Duodenal mucosa (tissue), 2 donors: ENCODE measurements around the gene POLR3B.

Experiments used
- H3K27ac ChIP-seq: one replicate; pipeline ENCODE4 v1.7.0; 2013; ENCODE audit warnings: low read depth, low read length
- H3K27me3 ChIP-seq, 2 donors: one replicate each; pipeline ENCODE4 v1.7.0; 2013; ENCODE audit warnings: low read length in 2 of 2, control low read depth in 1 of 2; ENCODE audit not compliant: insufficient read depth in 2 of 2, control insufficient read depth in 1 of 2
- H3K36me3 ChIP-seq, 2 donors: one replicate each; pipeline ENCODE4 v1.7.0; 2013; ENCODE audit warnings: low read length in 2 of 2, control low read depth in 1 of 2; ENCODE audit not compliant: insufficient read depth in 2 of 2, control insufficient read depth in 1 of 2
- H3K4me1 ChIP-seq, 2 donors: one replicate each; pipeline ENCODE4 v1.7.0; 2013; ENCODE audit warnings: low read length in 2 of 2, control low read depth in 1 of 2; ENCODE audit not compliant: insufficient read depth in 2 of 2, control insufficient read depth in 1 of 2
- H3K4me3 ChIP-seq, 2 donors: one replicate each; pipeline ENCODE4 v1.7.0; 2013; ENCODE audit warnings: low read length in 2 of 2, low read depth in 1 of 2
- H3K9ac ChIP-seq, 2 donors: one replicate each; pipeline ENCODE4 v1.7.0; 2013; ENCODE audit warnings: low read length in 2 of 2, low read depth in 1 of 2
- H3K9me3 ChIP-seq, 2 donors: one replicate each; pipeline ENCODE4 v1.7.0; 2013; ENCODE audit warnings: low read length in 2 of 2, control low read depth in 1 of 2; ENCODE audit not compliant: control insufficient read depth in 1 of 2

The POLR3B gene

GRCh38 chr12:106508966-106509365, 151.4 kb downstream of the POLR3B start:
- Histone ChIP-seq H3K27me3 (no peaks in the 10 kb centered on the region), H3K4me3 (no peak overlapping the region), H3K9me3 (no peaks in the 10 kb centered on the region), H3K27ac (no peak overlapping the region), H3K4me1 (no peaks in the 10 kb centered on the region), H3K36me3 (peaks cover 9 to 17% of the 10 kb centered on the region in 2 donors), H3K9ac (no peak overlapping the region)

GRCh38 chr12:106511365-106511764, 153.8 kb downstream of the POLR3B start:
- Histone ChIP-seq H3K27ac (no peak overlapping the region), H3K9me3 (no peaks in the 10 kb centered on the region), H3K4me1 (no peaks in the 10 kb centered on the region), H3K36me3 (peaks cover 0 to 8% of the 10 kb centered on the region in 2 donors), H3K4me3 (no peak overlapping the region), H3K9ac (no peak overlapping the region), H3K27me3 (no peaks in the 10 kb centered on the region)

GRCh38 chr12:106517314-106517713, 159.8 kb downstream of the POLR3B start:
- H3K4me1 ChIP-seq, result no peaks in the 10 kb centered on the region
- H3K27me3 ChIP-seq, result no peaks in the 10 kb centered on the region
- no peak overlapping the region for H3K9ac ChIP-seq
- no peaks in the 10 kb centered on the region for H3K9me3 ChIP-seq
- H3K36me3 ChIP-seq, result no peaks in the 10 kb centered on the region
- H3K4me3 ChIP-seq, result no peak overlapping the region
- no peak overlapping the region for H3K27ac ChIP-seq

GRCh38 chr12:106519607-106520021, 162.1 kb downstream of the POLR3B start:
- Histone ChIP-seq H3K9ac (no peak overlapping the region), H3K27ac (no peak overlapping the region), H3K4me1 (no peaks in the 10 kb centered on the region), H3K27me3 (no peaks in the 10 kb centered on the region), H3K4me3 (no peak overlapping the region), H3K9me3 (no peaks in the 10 kb centered on the region), H3K36me3 (no peaks in the 10 kb centered on the region)

GRCh38 chr12:106521901-106522300, 164.4 kb downstream of the POLR3B start:
- no peaks in the 10 kb centered on the region for H3K27me3 ChIP-seq
- no peaks in the 10 kb centered on the region for H3K36me3 ChIP-seq
- H3K4me1 ChIP-seq, result no peaks in the 10 kb centered on the region
- no peak overlapping the region for H3K4me3 ChIP-seq
- H3K9ac ChIP-seq, result no peak overlapping the region
- no peak overlapping the region for H3K27ac ChIP-seq
- no peaks in the 10 kb centered on the region for H3K9me3 ChIP-seq

- Histone ChIP-seq H3K9ac (no peak overlapping the region), H3K27ac (no peak overlapping the region), H3K27me3 (no peaks in the 10 kb centered on the region), H3K4me1 (no peaks in the 10 kb centered on the region), H3K36me3 (no peaks in the 10 kb centered on the region), H3K9me3 (no peaks in the 10 kb centered on the region), H3K4me3 (no peak overlapping the region)
Observed at GRCh38 chr12:106522708-106523107, 165.2 kb downstream of the POLR3B start.

GRCh38 chr12:106527356-106527755, 169.8 kb downstream of the POLR3B start:
- no peaks in the 10 kb centered on the region for H3K36me3 ChIP-seq
- H3K9ac ChIP-seq, result no peak overlapping the region
- H3K27ac ChIP-seq, result no peak overlapping the region
- no peaks in the 10 kb centered on the region for H3K4me1 ChIP-seq
- H3K4me3 ChIP-seq, result no peak overlapping the region
- no peaks in the 10 kb centered on the region for H3K9me3 ChIP-seq
- no peaks in the 10 kb centered on the region for H3K27me3 ChIP-seq

- Histone ChIP-seq H3K36me3 (no peaks in the 10 kb centered on the region), H3K27ac (no peak overlapping the region), H3K4me3 (no peak overlapping the region), H3K4me1 (no peaks in the 10 kb centered on the region), H3K9me3 (no peaks in the 10 kb centered on the region), H3K9ac (no peak overlapping the region), H3K27me3 (no peaks in the 10 kb centered on the region)
Observed at GRCh38 chr12:106541201-106541600, 183.7 kb downstream of the POLR3B start.

GRCh38 chr12:106551410-106551809, 193.9 kb downstream of the POLR3B start:
- Histone ChIP-seq H3K9ac (no peak overlapping the region), H3K4me1 (no peaks in the 10 kb centered on the region), H3K36me3 (no peaks in the 10 kb centered on the region), H3K27me3 (no peaks in the 10 kb centered on the region), H3K4me3 (no peak overlapping the region), H3K9me3 (peaks cover 4 to 5% of the 10 kb centered on the region in 2 donors), H3K27ac (no peak overlapping the region)

GRCh38 chr12:106552228-106552627, 194.7 kb downstream of the POLR3B start:
- H3K9ac ChIP-seq, result no peak overlapping the region
- no peaks in the 10 kb centered on the region for H3K36me3 ChIP-seq

More at GRCh38 chr12:106552228-106552627, 194.7 kb downstream of the POLR3B start:
- Histone ChIP-seq H3K4me3 (no peak overlapping the region), H3K4me1 (no peaks in the 10 kb centered on the region), H3K27me3 (no peaks in the 10 kb centered on the region), H3K9me3 (peaks cover 4 to 5% of the 10 kb centered on the region in 2 donors), H3K27ac (no peak overlapping the region)
